ELF-1 (cell line): ENCODE data around the gene EWSR1.

ENCODE experiments used
- DNase-seq: peaks from one replicate; pipeline ENCODE4 v3.0.0-alpha.2; 2016; ENCODE audit warnings: low read depth, low spot score

The EWSR1 gene

GRCh38 chr22:29251265-29251664 lies 16.8 kb upstream of the EWSR1 start:
- DNase-seq = no peak

GRCh38 chr22:29251981-29252911 lies 15.8 kb upstream of the EWSR1 start:
- DNase-seq = no peak

- DNase-seq = no peak
Observed at GRCh38 chr22:29253561-29254285, 14.3 kb upstream of the EWSR1 start.

- DNase-seq = no peak
Observed at GRCh38 chr22:29254286-29254660, 13.8 kb upstream of the EWSR1 start.

GRCh38 chr22:29255064-29255621 lies 12.9 kb upstream of the EWSR1 start:
- DNase-seq = no peak

- DNase-seq = no peak
Observed at GRCh38 chr22:29256606-29257325, 11.3 kb upstream of the EWSR1 start.

GRCh38 chr22:29257751-29258181 lies 10.3 kb upstream of the EWSR1 start:
- no peak for DNase-seq

GRCh38 chr22:29258407-29259252 lies 9.4 kb upstream of the EWSR1 start:
- no peak for DNase-seq

- DNase-seq = peak; percentile 56
Observed at GRCh38 chr22:29259253-29259899, 8.7 kb upstream of the EWSR1 start.

GRCh38 chr22:29260031-29260560 lies 8.0 kb upstream of the EWSR1 start:
- no peak for DNase-seq

GRCh38 chr22:29260601-29261315 lies 7.3 kb upstream of the EWSR1 start:
- no peak for DNase-seq

GRCh38 chr22:29263791-29264276 lies 4.2 kb upstream of the EWSR1 start:
- DNase-seq = no peak

- DNase-seq = no peak
Observed at GRCh38 chr22:29265305-29265704, 2.8 kb upstream of the EWSR1 start.

GRCh38 chr22:29265929-29266328 lies 2.1 kb upstream of the EWSR1 start:
- DNase-seq = no peak

- DNase-seq = peak; percentile 39
Observed at GRCh38 chr22:29266564-29267461, 1.3 kb upstream of the EWSR1 start.

GRCh38 chr22:29267462-29267857 lies 608 bp upstream of the EWSR1 start:
- DNase-seq = no peak

GRCh38 chr22:29268511-29269229 lies 602 bp downstream of the EWSR1 start:
- no peak for DNase-seq

- DNase-seq = peak; percentile 54
Observed at GRCh38 chr22:29269230-29269604, 1.1 kb downstream of the EWSR1 start.
